Astrocyte of the cerebellum (primary cell): ENCODE results near the gene ROBO2.

Source experiments
- DNase-seq: peaks from one replicate; pipeline ENCODE4 v3.0.0-alpha.2; 2011; ENCODE audit warnings: low read depth
- H3K4me3 ChIP-seq: 2 replicates; pipeline ENCODE4 v1.5.1; 2011; ENCODE audit warnings: mild to moderate bottlenecking, low read depth, low read length, moderate library complexity
- CTCF ChIP-seq: IDR thresholded peaks from 2 replicates; pipeline ENCODE4 v1.5.1; 2012; ENCODE audit warnings: low read length, low read depth, moderate library complexity, mild to moderate bottlenecking; ENCODE audit errors: missing control alignments
- in situ Hi-C: cut with HindIII; loops from 2 replicates; pipeline ENCODE4 v1.10.0; 2017; ENCODE audit warnings: low sequenced_read_pairs

ROBO2 gene

GRCh38 chr3:77324105-77324504 is 284.2 kb downstream of the ROBO2 start:
- in situ Hi-C loops: no loop called here
- TF ChIP-seq CTCF: no peak
- H3K4me3 ChIP-seq: no peak overlapping the region
- no peak for DNase-seq

- no peak for DNase-seq
- H3K4me3 ChIP-seq: no peak overlapping the region
- in situ Hi-C loops: no loop called here
- no peak for TF ChIP-seq CTCF
Measured at GRCh38 chr3:77325280-77325679, 285.4 kb downstream of the ROBO2 start.

GRCh38 chr3:77325702-77326101 is 285.8 kb downstream of the ROBO2 start:
- no peak overlapping the region for H3K4me3 ChIP-seq
- in situ Hi-C loops: no loop called here
- no peak for DNase-seq
- TF ChIP-seq CTCF: no peak

- no peak for DNase-seq
- in situ Hi-C loops: no loop called here
- H3K4me3 ChIP-seq: no peak overlapping the region
- TF ChIP-seq CTCF: no peak
Measured at GRCh38 chr3:77326586-77326985, 286.7 kb downstream of the ROBO2 start.

GRCh38 chr3:77328690-77329089 is 288.8 kb downstream of the ROBO2 start:
- TF ChIP-seq CTCF: no peak
- DNase-seq: no peak
- in situ Hi-C loops: no loop called here
- no peak overlapping the region for H3K4me3 ChIP-seq

- DNase-seq: no peak
- no peak overlapping the region for H3K4me3 ChIP-seq
- TF ChIP-seq CTCF: no peak
- in situ Hi-C loops: no loop called here
Measured at GRCh38 chr3:77329116-77329515, 289.2 kb downstream of the ROBO2 start.

- in situ Hi-C loops: no loop called here
- DNase-seq: no peak
Measured at GRCh38 chr3:77338195-77338594, 298.3 kb downstream of the ROBO2 start.

More at GRCh38 chr3:77338195-77338594, 298.3 kb downstream of the ROBO2 start:
- no peak for TF ChIP-seq CTCF
- no peak overlapping the region for H3K4me3 ChIP-seq
